ENCODE data around the gene RAP1GAP.

Gene RAP1GAP

DNA sequence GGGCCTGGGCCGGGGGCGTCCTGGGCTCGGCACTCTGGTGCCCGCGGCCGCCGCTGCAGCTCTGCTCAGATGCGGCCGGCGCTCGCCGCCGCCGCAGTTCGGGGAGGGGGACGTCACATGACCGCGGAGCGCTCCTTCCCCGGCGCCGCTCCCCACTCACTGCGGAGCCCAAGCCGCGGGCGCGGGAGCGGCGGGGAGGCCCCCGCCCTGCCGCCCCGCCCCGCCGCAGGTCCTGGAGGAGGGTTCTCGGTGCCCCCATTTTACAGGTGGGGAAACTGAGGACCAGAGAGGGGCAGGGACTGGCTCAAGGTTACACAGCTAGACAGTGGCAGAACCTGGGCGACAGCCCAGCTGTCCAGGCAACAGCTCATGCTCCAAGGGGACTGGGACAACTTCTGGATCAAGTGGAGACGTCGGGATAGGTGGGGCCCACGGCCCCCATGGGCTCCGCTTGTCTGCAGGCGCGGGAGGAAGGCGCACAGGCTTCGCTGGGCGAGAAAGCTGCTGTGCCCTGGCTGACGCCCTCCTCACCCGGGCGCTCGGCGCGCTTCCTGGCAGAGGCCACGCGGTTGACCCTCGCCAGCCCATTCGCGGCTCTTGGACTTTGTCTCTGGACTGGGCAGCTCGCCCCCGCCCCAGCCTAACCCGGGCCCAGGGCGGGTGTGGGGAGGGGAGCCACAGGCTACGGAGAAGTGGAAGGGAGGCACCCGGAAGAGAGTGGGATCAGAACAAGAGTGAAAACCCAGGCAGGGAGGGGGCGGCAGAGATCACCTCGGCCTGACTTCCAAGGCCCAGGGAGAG, at the start of gene RAP1GAP:
Gene RAP1GAP (minus strand): TSS at position 100 of the 801 bp plus-strand sequence. CDS start 49,325 bp downstream, outside the sequence.
- no peak for DNase-seq (ENCODE audit: low read depth)
- TF ChIP-seq, protein P1, sequence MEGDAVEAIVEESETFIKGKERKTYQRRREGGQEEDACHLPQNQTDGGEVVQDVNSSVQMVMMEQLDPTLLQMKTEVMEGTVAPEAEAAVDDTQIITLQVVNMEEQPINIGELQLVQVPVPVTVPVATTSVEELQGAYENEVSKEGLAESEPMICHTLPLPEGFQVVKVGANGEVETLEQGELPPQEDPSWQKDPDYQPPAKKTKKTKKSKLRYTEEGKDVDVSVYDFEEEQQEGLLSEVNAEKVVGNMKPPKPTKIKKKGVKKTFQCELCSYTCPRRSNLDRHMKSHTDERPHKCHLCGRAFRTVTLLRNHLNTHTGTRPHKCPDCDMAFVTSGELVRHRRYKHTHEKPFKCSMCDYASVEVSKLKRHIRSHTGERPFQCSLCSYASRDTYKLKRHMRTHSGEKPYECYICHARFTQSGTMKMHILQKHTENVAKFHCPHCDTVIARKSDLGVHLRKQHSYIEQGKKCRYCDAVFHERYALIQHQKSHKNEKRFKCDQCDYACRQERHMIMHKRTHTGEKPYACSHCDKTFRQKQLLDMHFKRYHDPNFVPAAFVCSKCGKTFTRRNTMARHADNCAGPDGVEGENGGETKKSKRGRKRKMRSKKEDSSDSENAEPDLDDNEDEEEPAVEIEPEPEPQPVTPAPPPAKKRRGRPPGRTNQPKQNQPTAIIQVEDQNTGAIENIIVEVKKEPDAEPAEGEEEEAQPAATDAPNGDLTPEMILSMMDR (conservative IDR thresholded peaks at IDR 0.05; ENCODE audit: control insufficient read depth, insufficient read depth, low read depth, low read length): no peak
- H3K4me3 ChIP-seq (ENCODE audit: control insufficient read depth, low read depth, low read length): no peak within 1 kb of the TSS

DNA sequence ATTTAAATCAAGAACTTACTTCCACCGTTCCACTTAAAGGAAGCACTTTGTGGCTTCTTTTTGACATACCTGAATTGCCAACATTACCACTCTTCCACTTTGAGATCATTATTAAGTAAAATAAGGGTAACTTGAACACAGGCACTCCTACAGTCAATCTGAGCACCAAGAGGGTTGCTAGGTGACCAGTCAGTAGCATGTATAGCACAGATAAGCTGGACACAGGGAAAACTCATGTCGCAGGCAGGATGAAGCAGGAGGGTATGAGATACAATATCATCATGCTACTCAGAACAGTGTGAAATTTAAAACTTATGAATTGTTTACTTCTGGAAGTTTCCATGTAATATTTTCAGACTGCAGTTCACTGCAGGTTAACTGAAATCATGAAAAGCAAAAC, 47.0 kb upstream of the RAP1GAP start:
- H3K4me3 ChIP-seq (ENCODE audit: control insufficient read depth, low read depth, low read length): no peak overlapping the region
- DNase-seq (ENCODE audit: low read depth): no peak
- TF ChIP-seq, protein P1 (conservative IDR thresholded peaks at IDR 0.05; ENCODE audit: control insufficient read depth, insufficient read depth, low read depth, low read length): no peak

GRCh38 chr1:21707891-21708290, 38.7 kb upstream of the RAP1GAP start:
- H3K4me3 ChIP-seq (ENCODE audit: control insufficient read depth, low read depth, low read length): no peak overlapping the region
- TF ChIP-seq, protein P1 (conservative IDR thresholded peaks at IDR 0.05; ENCODE audit: control insufficient read depth, insufficient read depth, low read depth, low read length): no peak
- no peak for DNase-seq (ENCODE audit: low read depth)

DNA sequence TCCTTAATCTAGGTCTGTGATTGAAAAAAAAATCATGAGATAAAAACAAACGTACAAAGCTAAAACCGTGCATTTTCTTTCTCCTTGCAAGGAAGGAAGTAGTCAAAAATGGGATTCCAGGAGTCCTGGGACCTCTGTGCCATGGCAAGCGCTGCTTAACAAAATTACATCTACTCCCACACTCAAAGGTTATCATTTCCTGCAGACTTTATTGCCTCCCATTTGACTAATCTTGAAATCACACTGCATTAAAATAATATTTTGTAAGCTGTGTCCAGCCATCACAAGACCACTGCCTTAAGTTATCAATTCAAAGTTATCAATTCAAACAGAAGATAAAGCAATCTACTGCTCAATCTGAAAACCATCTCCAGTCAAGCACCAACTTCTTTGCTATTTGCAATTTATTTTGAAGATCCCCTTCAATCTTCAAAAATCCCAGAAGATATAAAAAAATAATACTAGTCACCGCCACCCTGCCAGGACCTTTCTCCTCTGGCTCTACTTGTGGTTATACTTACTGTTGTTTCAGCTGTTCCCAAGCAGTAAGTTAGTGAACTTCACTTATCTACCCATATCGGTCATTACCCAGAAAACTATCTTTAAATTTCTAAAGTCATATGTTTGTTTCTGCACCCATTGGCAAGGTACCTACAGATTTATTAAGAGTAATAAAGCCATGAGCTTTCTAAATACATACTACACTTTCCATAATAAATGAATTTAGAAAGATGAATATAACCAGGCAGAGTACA, 38.1 kb upstream of the RAP1GAP start:
- peak; percentile 4 for DNase-seq (ENCODE audit: low read depth)
- H3K4me3 ChIP-seq (ENCODE audit: control insufficient read depth, low read depth, low read length): no peak overlapping the region
- TF ChIP-seq, protein P1 (conservative IDR thresholded peaks at IDR 0.05; ENCODE audit: control insufficient read depth, insufficient read depth, low read depth, low read length): no peak

- H3K4me3 ChIP-seq (ENCODE audit: control insufficient read depth, low read depth, low read length): no peak overlapping the region
- peak; percentile 52 for DNase-seq (ENCODE audit: low read depth)
- TF ChIP-seq, protein P1 (conservative IDR thresholded peaks at IDR 0.05; ENCODE audit: control insufficient read depth, insufficient read depth, low read depth, low read length): no peak
These were observed 37.1 kb upstream of the RAP1GAP start for GRCh38 chr1:21706151-21706835.

- no peak overlapping the region for H3K4me3 ChIP-seq (ENCODE audit: control insufficient read depth, low read depth, low read length)
- TF ChIP-seq, protein P1 (conservative IDR thresholded peaks at IDR 0.05; ENCODE audit: control insufficient read depth, insufficient read depth, low read depth, low read length): no peak
- no peak for DNase-seq (ENCODE audit: low read depth)
These were observed 36.3 kb upstream of the RAP1GAP start for GRCh38 chr1:21705303-21705980.
